PC-9 (cell line): ENCODE results near the gene COL23A1. TPM values are rescaled to one million over a fixed set of nuclear protein-coding genes. Genes with fewer than 3 reads are reported as not detected.

Source experiments
- Bru-seq: library from RNA; stranded (reverse); fragments of 400-500 nt; gene quantifications from one replicate; lab custom pipeline; 2021; lab: Mats Ljungman, UMichigan
- BruChase-seq, 2 experiments: library from RNA; stranded (reverse); fragments of 400-500 nt; gene quantifications; one replicate each; lab custom pipeline; 2021; lab: Mats Ljungman, UMichigan
- BruUV-seq: library from RNA; stranded (reverse); fragments of 400-500 nt; replicated peaks from 2 replicates; lab custom pipeline; 2021; lab: Mats Ljungman, UMichigan
- CTCF ChIA-PET: fragments of 300-600 bp; sonication (Branson Sonifier 250); formaldehyde crosslinking; loops from one replicate; lab custom pipeline; 2022; ENCODE audit warnings: antibody characterized with exemption; lab: Charles Lee
- POLR2A ChIA-PET: fragments of 300-600 bp; sonication (Branson Sonifier 250); formaldehyde crosslinking; loops from one replicate; lab custom pipeline; 2022; ENCODE audit warnings: antibody characterized with exemption; ENCODE audit not compliant: unreplicated experiment; lab: Charles Lee
- DNase-seq, 2 experiments: peaks; one replicate each; pipeline versions ENCODE4 v3.0.0 to v3.0.0-alpha.2; 2015 to 2022; ENCODE audit warnings: mixed read lengths in 1 of 2
- H2AFZ ChIP-seq: fragments of 200-600 bp; sonication (generic); 2 replicates; pipeline ENCODE4 v1.8.1; 2017; ENCODE audit warnings: antibody characterized with exemption
- H3F3A ChIP-seq: fragments of 200-600 bp; sonication (generic); 2 replicates; pipeline ENCODE4 v1.8.1; 2017; ENCODE audit warnings: antibody characterized with exemption, mild to moderate bottlenecking, low read depth; ENCODE audit not compliant: insufficient read depth
- H3K27ac ChIP-seq: fragments of 200-600 bp; sonication (generic); 2 replicates; pipeline ENCODE4 v1.6.1; 2016; ENCODE audit warnings: mixed run types
- H3K27me3 ChIP-seq: fragments of 200-600 bp; sonication (generic); 2 replicates; pipeline ENCODE4 v1.6.1; 2016; ENCODE audit warnings: low read depth, mixed run types; ENCODE audit not compliant: insufficient read depth
- H3K36me3 ChIP-seq: fragments of 200-600 bp; sonication (generic); 2 replicates; pipeline ENCODE4 v1.6.1; 2016; ENCODE audit warnings: low read depth, mixed run types
- H3K4me1 ChIP-seq: fragments of 200-600 bp; sonication (generic); replicated peaks from 2 replicates; pipeline ENCODE4 v1.6.1; 2016; ENCODE audit warnings: mixed run types; ENCODE audit not compliant: insufficient read depth
- H3K4me2 ChIP-seq: fragments of 200-600 bp; sonication (generic); 2 replicates; pipeline ENCODE4 v1.6.1; 2017; ENCODE audit warnings: mixed run types
- H3K4me3 ChIP-seq: fragments of 200-600 bp; sonication (generic); 2 replicates; pipeline ENCODE4 v1.6.1; 2016; ENCODE audit warnings: mixed run types
- H3K79me2 ChIP-seq: fragments of 200-600 bp; sonication (generic); 2 replicates; pipeline ENCODE4 v1.6.1; 2017; ENCODE audit warnings: low read depth, mixed run types
- H3K9me2 ChIP-seq: fragments of 200-600 bp; sonication (generic); 2 replicates; pipeline ENCODE4 v1.8.1; 2017; ENCODE audit warnings: mild to moderate bottlenecking; ENCODE audit not compliant: insufficient read depth
- H3K9me3 ChIP-seq: fragments of 200-600 bp; sonication (generic); 2 replicates; pipeline ENCODE4 v1.8.1; 2016; ENCODE audit warnings: low read depth; ENCODE audit not compliant: insufficient read depth
- H4K20me1 ChIP-seq: fragments of 200-600 bp; sonication (generic); 2 replicates; pipeline ENCODE4 v1.8.1; 2017; ENCODE audit not compliant: insufficient read depth
- EZH2 ChIP-seq: fragments of 200-600 bp; sonication (generic); IDR thresholded peaks from 2 replicates; pipeline ENCODE4 v1.8.0; 2017; ENCODE audit warnings: antibody characterized with exemption, low read depth
- intact Hi-C: fragments of 100-400 bp; cut with micrococcal nuclease; formaldehyde crosslinking; loops from one replicate; pipeline ENCODE4 v1.10.0; 2022; ENCODE audit not compliant: unreplicated experiment
- long read RNA-seq: library from polyadenylated mRNA; stranded (forward); transcript quantifications from one replicate; pipeline ENCODE4 v2.0.0, GENCODE V29; 2022
- total RNA-seq: library from RNA; stranded (reverse); gene quantifications from 2 replicates; pipeline ENCODE4 v1.2.3, GENCODE V29; 2021
- TF ChIP-seq, protein P1 (sequence below): fragments of 200-600 bp; sonication (generic); conservative IDR thresholded peaks from 2 replicates; pipeline ENCODE4 v1.6.1; 2017; ENCODE audit warnings: mixed run types, antibody characterized with exemption, mild to moderate bottlenecking, moderate library complexity

The COL23A1 gene
- total RNA-seq (not detected in 2 replicates), Bru-seq, nascent RNA (percentile 0 among the genes with signal in this experiment), BruChase-seq, experiment 1, labeled RNA remaining after a 2-hour chase (percentile 1 among the genes with signal in this experiment), BruChase-seq, experiment 2, labeled RNA remaining after a 6-hour chase (percentile 1 among the genes with signal in this experiment)
- long read RNA-seq, result 0 reads

DNA sequence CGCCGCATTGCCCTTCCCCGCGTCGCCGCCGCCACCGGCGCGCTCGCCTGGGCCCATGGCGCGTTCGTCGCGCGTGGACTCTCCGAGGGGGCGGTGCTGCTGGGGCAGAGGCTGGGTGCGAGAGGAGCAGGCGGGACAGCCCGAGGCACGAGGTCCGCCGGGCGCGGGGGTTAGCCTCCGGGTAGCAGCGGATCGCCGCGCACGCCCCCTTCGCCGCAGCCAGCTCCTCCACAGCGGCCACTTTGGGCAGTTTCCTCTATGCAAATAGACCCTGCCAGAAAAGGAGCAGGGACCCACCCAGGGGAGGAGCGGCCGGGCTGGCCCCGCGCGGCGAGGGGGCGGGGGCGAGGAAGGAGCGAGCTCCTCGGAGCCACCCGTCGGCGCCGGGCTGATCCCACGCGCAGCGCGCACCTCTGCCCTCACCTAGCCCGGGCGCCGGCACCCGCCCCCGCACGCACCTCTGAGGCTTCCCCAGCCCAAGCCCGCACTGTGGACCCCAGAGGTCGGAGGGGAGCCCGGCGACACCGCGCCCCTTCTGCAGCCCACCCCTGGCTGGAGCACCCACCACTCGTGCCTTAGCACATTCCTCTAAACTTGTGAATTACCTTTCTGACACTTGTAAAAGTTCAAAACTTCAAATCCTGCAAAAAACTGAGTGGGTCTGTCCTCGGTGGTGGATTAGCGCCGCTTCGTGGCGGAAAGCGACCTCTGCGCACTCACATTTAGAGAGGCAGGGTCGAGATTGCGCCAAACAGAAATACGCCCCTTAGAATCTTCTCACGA, at the start of gene COL23A1:
Gene COL23A1, minus strand, starts transcription at position 253 of the 783 bp plus-strand sequence.
- no peak for DNase-seq

DNA sequence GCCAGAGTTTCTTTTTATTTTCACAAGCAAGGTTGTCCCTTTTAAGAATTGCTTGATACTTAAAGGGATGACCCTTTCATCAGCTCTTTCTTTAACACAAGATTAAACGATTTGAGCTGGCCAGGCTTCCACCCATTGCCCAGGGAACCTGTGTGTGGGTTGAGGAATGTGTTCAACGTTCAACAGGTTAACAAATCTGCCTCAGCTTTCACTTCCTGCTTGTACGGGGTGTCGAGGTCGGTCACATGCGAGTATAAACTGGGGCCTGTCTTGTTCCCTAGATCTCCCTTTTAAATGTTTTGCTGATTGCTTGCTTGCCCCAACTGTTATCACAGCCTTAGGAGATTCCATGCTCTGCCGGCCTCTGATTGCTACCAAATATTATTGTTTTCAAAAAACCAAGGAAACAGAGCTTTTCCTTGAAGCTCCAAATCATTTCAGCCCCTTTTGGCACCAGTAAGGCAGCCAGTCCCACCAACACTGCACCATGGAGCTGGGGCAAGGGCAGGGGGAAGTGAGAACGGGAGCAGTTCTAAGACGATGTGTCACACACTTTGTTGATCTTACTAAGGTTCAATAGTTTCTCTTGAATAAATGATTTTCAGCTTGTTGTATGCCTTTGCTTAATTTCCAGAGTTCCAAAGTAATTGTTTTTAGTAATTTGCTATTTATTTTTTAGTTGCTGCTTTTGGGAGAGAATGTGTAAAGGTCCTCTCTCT, 47.3 kb upstream of the COL23A1 start:
- peaks cover 14% of the 10 kb centered on the region for H3K9me3 ChIP-seq
- H3K4me2 ChIP-seq, result no peak overlapping the region
- no peak overlapping the region for H2AFZ ChIP-seq
- no peaks in the 10 kb centered on the region for H3K9me2 ChIP-seq
- H3K4me1 ChIP-seq, result peaks cover 45% of the 10 kb centered on the region
- ChIA-PET CTCF (no interaction called here), POLR2A (no interaction called here)
- intact Hi-C loops, result no loop called here
- H4K20me1 ChIP-seq, result no peaks in the 10 kb centered on the region
- no peaks in the 10 kb centered on the region for H3K79me2 ChIP-seq
- DNase-seq, result no peak
- H3K4me3 ChIP-seq, result no peak overlapping the region
- no TSS peak for BruUV-seq
- H3K27me3 ChIP-seq, result no peaks in the 10 kb centered on the region
- H3F3A ChIP-seq, result peaks cover 37% of the 10 kb centered on the region
- TF ChIP-seq, protein P1, sequence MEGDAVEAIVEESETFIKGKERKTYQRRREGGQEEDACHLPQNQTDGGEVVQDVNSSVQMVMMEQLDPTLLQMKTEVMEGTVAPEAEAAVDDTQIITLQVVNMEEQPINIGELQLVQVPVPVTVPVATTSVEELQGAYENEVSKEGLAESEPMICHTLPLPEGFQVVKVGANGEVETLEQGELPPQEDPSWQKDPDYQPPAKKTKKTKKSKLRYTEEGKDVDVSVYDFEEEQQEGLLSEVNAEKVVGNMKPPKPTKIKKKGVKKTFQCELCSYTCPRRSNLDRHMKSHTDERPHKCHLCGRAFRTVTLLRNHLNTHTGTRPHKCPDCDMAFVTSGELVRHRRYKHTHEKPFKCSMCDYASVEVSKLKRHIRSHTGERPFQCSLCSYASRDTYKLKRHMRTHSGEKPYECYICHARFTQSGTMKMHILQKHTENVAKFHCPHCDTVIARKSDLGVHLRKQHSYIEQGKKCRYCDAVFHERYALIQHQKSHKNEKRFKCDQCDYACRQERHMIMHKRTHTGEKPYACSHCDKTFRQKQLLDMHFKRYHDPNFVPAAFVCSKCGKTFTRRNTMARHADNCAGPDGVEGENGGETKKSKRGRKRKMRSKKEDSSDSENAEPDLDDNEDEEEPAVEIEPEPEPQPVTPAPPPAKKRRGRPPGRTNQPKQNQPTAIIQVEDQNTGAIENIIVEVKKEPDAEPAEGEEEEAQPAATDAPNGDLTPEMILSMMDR, result no peak
- TF ChIP-seq EZH2, result no peak
- no peaks in the 10 kb centered on the region for H3K36me3 ChIP-seq
- H3K27ac ChIP-seq, result no peak overlapping the region

More for the DNA sequence above, at the start of gene COL23A1:
- Histone ChIP-seq H4K20me1 (no peaks in the 10 kb centered on the region), H3K9me3 (peaks cover 9% of the 10 kb centered on the region; the same call in 1 of the 2 replicates), H3K36me3 (no peaks in the 10 kb centered on the region), H3K27me3 (peaks cover 34% of the 10 kb centered on the region), H2AFZ (no peak within 1 kb of the TSS), H3K4me3 (no peak within 1 kb of the TSS), H3F3A (no peaks in the 10 kb centered on the region), H3K9me2 (no peaks in the 10 kb centered on the region), H3K4me2 (no peak within 1 kb of the TSS), H3K4me1 (no peaks in the 10 kb centered on the region), H3K27ac (no peak within 1 kb of the TSS), H3K79me2 (no peaks in the 10 kb centered on the region)
- intact Hi-C loops, result no loop called here
- BruUV-seq, result no TSS peak
- TF ChIP-seq, protein P1, result no peak
- no peak for TF ChIP-seq EZH2
- ChIA-PET CTCF (no interaction called here), POLR2A (no interaction called here)

GRCh38 chr5:178632285-178632684, 42.1 kb upstream of the COL23A1 start:
- CTCF ChIA-PET, result no interaction called here
- Histone ChIP-seq H3K9me2 (no peaks in the 10 kb centered on the region), H3K36me3 (no peaks in the 10 kb centered on the region), H3K9me3 (peaks cover 9% of the 10 kb centered on the region), H3K27ac (no peak overlapping the region), H3F3A (peaks cover 42% of the 10 kb centered on the region), H3K79me2 (no peaks in the 10 kb centered on the region), H3K4me1 (peaks cover 42% of the 10 kb centered on the region), H3K4me3 (no peak overlapping the region), H4K20me1 (no peaks in the 10 kb centered on the region), H3K27me3 (no peaks in the 10 kb centered on the region), H3K4me2 (no peak overlapping the region), H2AFZ (no peak overlapping the region)
- no peak for DNase-seq
- intact Hi-C loops, result no loop called here
- POLR2A ChIA-PET, result interaction anchor here (0.5 kb wide), 1 partner anchor 14 kb away, joined by 4 read pairs; no protein-coding TSS in a partner anchor
- BruUV-seq, result no TSS peak
- TF ChIP-seq EZH2, result no peak
